Mesendoderm (in vitro differentiated cells): Measurements from ENCODE around the gene ITIH5.

Source experiments
- DNase-seq: peaks from one replicate; pipeline ENCODE4 v3.0.0; 2013
- H2AK5ac ChIP-seq: 2 replicates; pipeline ENCODE4 v1.6.1; 2013; ENCODE audit warnings: low read length, inconsistent platforms
- H2BK120ac ChIP-seq: 2 replicates; pipeline ENCODE4 v1.6.1; 2013; ENCODE audit warnings: low read depth, mild to moderate bottlenecking, low read length, moderate library complexity, mixed read lengths
- H2BK15ac ChIP-seq: replicated peaks from 2 replicates; pipeline ENCODE4 v1.6.1; 2013; ENCODE audit warnings: low read depth, mild to moderate bottlenecking, moderate library complexity
- H2BK5ac ChIP-seq: 2 replicates; pipeline ENCODE4 v1.6.1; 2013; ENCODE audit warnings: low read length, inconsistent platforms
- H3K18ac ChIP-seq: 2 replicates; pipeline ENCODE4 v1.6.1; 2013; ENCODE audit warnings: mild to moderate bottlenecking, low read length, mixed read lengths
- H3K23ac ChIP-seq: one replicate; pipeline ENCODE4 v1.6.1; 2013; ENCODE audit warnings: low read length
- H3K27ac ChIP-seq: 2 replicates; pipeline ENCODE4 v1.5.1; 2013; ENCODE audit warnings: low read depth, mild to moderate bottlenecking, inconsistent platforms, low read length, moderate library complexity
- H3K27me3 ChIP-seq: 2 replicates; pipeline ENCODE4 v1.6.1; 2013; ENCODE audit warnings: low read length, control low read depth, mild to moderate bottlenecking, inconsistent platforms; ENCODE audit not compliant: insufficient read depth, poor library complexity
- H3K36me3 ChIP-seq: 2 replicates; pipeline ENCODE4 v1.6.1; 2013; ENCODE audit warnings: low read length, inconsistent platforms; ENCODE audit not compliant: control insufficient read depth, insufficient read depth
- H3K4ac ChIP-seq: one replicate; pipeline ENCODE4 v1.6.1; 2013; ENCODE audit warnings: low read depth, mild to moderate bottlenecking, low read length, moderate library complexity
- H3K4me1 ChIP-seq: 2 replicates; pipeline ENCODE4 v1.6.1; 2013; ENCODE audit warnings: low read depth, low read length, inconsistent platforms; ENCODE audit not compliant: control insufficient read depth
- H3K4me2 ChIP-seq: 2 replicates; pipeline ENCODE4 v1.6.1; 2013; ENCODE audit warnings: low read length
- H3K4me3 ChIP-seq: 2 replicates; pipeline ENCODE4 v1.5.1; 2013; ENCODE audit warnings: mild to moderate bottlenecking, low read length
- H3K56ac ChIP-seq: one replicate; pipeline ENCODE4 v1.6.1; 2013; ENCODE audit warnings: low read length
- H3K79me1 ChIP-seq: 2 replicates; pipeline ENCODE4 v1.6.1; 2013; ENCODE audit warnings: low read length, inconsistent platforms
- H3K79me2 ChIP-seq: 2 replicates; pipeline ENCODE4 v1.6.1; 2013; ENCODE audit warnings: mild to moderate bottlenecking, low read length; ENCODE audit not compliant: control insufficient read depth, insufficient read depth
- H3K9ac ChIP-seq: 2 replicates; pipeline ENCODE4 v1.6.1; 2013; ENCODE audit warnings: low read length, inconsistent platforms
- H4K5ac ChIP-seq: one replicate; pipeline ENCODE4 v1.6.1; 2013; ENCODE audit warnings: low read length
- H4K8ac ChIP-seq: one replicate; pipeline ENCODE4 v1.6.1; 2013; ENCODE audit warnings: low read depth, mild to moderate bottlenecking, control low read depth, low read length, moderate library complexity
- WGBS: extraction: QIAGEN DNeasy Blood & Tissue Kit; methylation state at CpG from one replicate; pipeline ENCODE4 v1.1.7; 2013; ENCODE audit warnings: low lambda C conversion rate, missing lambda C conversion rate; ENCODE audit not compliant: insufficient coverage; ENCODE audit errors: extremely low coverage; 5-methylcytosine and 5-hydroxymethylcytosine counted together

The ITIH5 gene

DNA sequence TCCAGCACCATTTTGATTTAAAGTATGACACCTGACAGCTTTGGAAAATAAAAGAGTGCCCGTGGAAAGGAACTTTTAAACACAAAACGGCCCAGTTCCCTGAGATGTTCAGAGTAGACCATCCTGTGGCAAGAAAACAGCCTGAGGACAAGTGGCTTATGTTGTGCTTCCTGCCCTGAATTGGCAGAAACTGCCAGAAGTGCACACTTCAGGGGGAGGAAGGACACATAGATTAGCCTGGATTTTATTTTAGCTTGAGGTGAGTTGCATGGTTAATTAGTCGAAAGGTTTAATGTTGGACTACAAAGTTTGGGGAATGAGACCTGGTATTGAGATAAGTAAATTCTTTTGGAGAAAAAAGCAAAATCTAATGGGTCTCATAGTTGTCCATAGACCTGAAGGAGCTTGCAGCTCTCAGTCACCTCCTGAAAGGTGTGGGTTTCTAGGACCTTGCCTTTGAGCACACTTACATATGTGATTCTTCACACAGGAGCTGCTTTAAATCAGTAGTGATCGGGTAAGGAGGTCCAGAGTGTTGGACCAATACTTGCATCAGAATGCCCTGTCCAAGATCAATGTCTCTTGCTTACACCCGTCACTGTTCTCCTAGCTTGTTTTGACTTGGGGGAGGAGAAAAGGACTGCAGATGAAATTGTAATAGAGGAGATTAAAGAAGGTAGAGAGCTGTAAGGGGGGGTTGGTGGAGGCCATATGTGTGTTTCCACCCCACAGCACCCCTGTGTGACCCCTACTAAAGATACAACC, 41.3 kb upstream of the ITIH5 start:
- no peak overlapping the region for H3K27ac ChIP-seq

GRCh38 chr10:7707102-7707501, 40.3 kb upstream of the ITIH5 start:
- Histone ChIP-seq H3K4me2 (no peak overlapping the region), H3K79me1 (no peaks in the 10 kb centered on the region), H2AK5ac (no peak overlapping the region), H3K23ac (no peak overlapping the region), H3K27ac (no peak overlapping the region), H3K4ac (no peak overlapping the region), H2BK15ac (no peak overlapping the region), H3K36me3 (no peaks in the 10 kb centered on the region), H3K79me2 (no peaks in the 10 kb centered on the region), H4K5ac (no peak overlapping the region), H3K27me3 (no peaks in the 10 kb centered on the region), H2BK5ac (no peak overlapping the region), H4K8ac (no peak overlapping the region), H3K4me1 (no peaks in the 10 kb centered on the region), H3K56ac (no peak overlapping the region), H2BK120ac (no peak overlapping the region), H3K9ac (no peak overlapping the region), H3K4me3 (no peak overlapping the region), H3K18ac (no peak overlapping the region)
- DNase-seq = no peak
- no CpG with 5 or more reads among the region's 4 CpGs for WGBS

More for the DNA sequence above, 41.3 kb upstream of the ITIH5 start:
- no peak overlapping the region for H2BK15ac ChIP-seq
- H3K36me3 ChIP-seq = no peaks in the 10 kb centered on the region
- no peak overlapping the region for H4K5ac ChIP-seq
- no peaks in the 10 kb centered on the region for H3K4me1 ChIP-seq
- DNase-seq = no peak
- H3K18ac ChIP-seq = no peak overlapping the region
- H4K8ac ChIP-seq = no peak overlapping the region
- no peaks in the 10 kb centered on the region for H3K27me3 ChIP-seq
- H3K4me3 ChIP-seq = no peak overlapping the region
- no peaks in the 10 kb centered on the region for H3K79me2 ChIP-seq
- no peak overlapping the region for H3K4ac ChIP-seq
- no peak overlapping the region for H3K4me2 ChIP-seq
- H3K23ac ChIP-seq = no peak overlapping the region
- 100% methylated on average over 1 of the region's 5 CpGs for WGBS
- H2BK5ac ChIP-seq = no peak overlapping the region
- H2BK120ac ChIP-seq = no peak overlapping the region
- H2AK5ac ChIP-seq = no peak overlapping the region
- H3K56ac ChIP-seq = no peak overlapping the region
- H3K79me1 ChIP-seq = no peaks in the 10 kb centered on the region
- no peak overlapping the region for H3K9ac ChIP-seq

DNA sequence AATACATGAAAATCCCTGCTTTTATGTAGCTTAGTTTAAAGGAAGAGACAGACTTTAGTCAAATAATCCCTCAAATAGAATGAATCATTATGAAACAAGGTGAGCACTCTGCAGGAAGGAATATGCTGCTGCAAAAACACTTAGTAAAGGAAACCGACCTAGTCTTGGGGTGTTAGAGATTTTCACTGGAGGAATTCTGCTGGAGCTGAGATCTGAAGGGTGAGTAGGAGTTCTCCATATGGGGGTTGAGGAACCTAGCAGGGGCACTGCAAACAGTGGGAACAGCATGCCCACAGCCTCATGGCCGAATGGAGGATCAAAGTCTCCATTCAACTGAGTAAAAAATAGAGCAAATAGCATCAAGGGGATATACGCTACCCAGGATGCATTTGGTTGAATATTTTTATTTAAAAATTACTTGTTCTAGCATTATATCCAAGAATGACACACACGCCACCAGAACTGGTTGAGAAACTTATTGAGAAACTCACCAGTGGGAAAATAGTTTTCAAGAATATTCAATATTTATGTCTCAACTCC, 39.8 kb upstream of the ITIH5 start:
- no peak overlapping the region for H3K9ac ChIP-seq

DNA sequence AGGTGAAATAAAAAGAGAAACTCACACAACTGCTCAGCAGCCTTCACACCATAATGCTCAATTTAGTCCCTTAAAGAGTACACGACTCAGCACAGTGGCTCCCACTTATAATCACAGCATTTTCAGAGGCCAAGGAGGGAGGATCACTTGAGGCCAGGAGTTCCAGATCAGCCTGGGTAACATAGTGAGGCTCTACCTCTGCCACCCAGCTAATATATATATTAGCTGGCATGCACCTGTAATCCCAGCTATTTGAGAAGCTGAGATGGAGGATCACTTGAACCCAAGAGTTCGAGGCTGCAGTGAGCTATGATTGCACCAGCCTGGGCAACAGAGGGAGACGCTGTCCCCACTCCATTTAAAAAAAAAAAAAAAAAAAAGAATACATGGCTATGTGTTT, 38.6 kb upstream of the ITIH5 start:
- H2BK15ac ChIP-seq = no peak overlapping the region
- H3K4me2 ChIP-seq = no peak overlapping the region
- H3K27ac ChIP-seq = no peak overlapping the region
- no CpG with 5 or more reads among the region's 3 CpGs for WGBS
- H3K4ac ChIP-seq = no peak overlapping the region
- H2BK5ac ChIP-seq = no peak overlapping the region
- H3K18ac ChIP-seq = no peak overlapping the region
- no peaks in the 10 kb centered on the region for H3K27me3 ChIP-seq
- no peak overlapping the region for H3K9ac ChIP-seq
- H3K4me1 ChIP-seq = no peaks in the 10 kb centered on the region
- H3K23ac ChIP-seq = no peak overlapping the region
- no peak overlapping the region for H4K5ac ChIP-seq
- no peaks in the 10 kb centered on the region for H3K79me2 ChIP-seq
- no peak for DNase-seq
- H3K79me1 ChIP-seq = no peaks in the 10 kb centered on the region
- no peak overlapping the region for H3K56ac ChIP-seq
- H4K8ac ChIP-seq = no peak overlapping the region
- H3K4me3 ChIP-seq = no peak overlapping the region
- H2AK5ac ChIP-seq = no peak overlapping the region
- H2BK120ac ChIP-seq = no peak overlapping the region
- no peaks in the 10 kb centered on the region for H3K36me3 ChIP-seq

More for the DNA sequence above, 39.8 kb upstream of the ITIH5 start:
- H3K4me1 ChIP-seq = no peaks in the 10 kb centered on the region
- no peak overlapping the region for H4K5ac ChIP-seq
- no peak overlapping the region for H3K4me2 ChIP-seq
- no peaks in the 10 kb centered on the region for H3K79me1 ChIP-seq
- no CpG with 5 or more reads among the region's 4 CpGs for WGBS
- H3K56ac ChIP-seq = no peak overlapping the region
- H3K23ac ChIP-seq = no peak overlapping the region
- no peak overlapping the region for H2AK5ac ChIP-seq
- H4K8ac ChIP-seq = no peak overlapping the region
- no peaks in the 10 kb centered on the region for H3K79me2 ChIP-seq
- no peak overlapping the region for H3K4me3 ChIP-seq
- no peak overlapping the region for H3K4ac ChIP-seq
- H2BK5ac ChIP-seq = no peak overlapping the region
- H2BK120ac ChIP-seq = no peak overlapping the region
- H3K18ac ChIP-seq = no peak overlapping the region
- DNase-seq = no peak
- H2BK15ac ChIP-seq = no peak overlapping the region
- H3K27me3 ChIP-seq = no peaks in the 10 kb centered on the region
- H3K36me3 ChIP-seq = no peaks in the 10 kb centered on the region
- H3K27ac ChIP-seq = no peak overlapping the region

DNA sequence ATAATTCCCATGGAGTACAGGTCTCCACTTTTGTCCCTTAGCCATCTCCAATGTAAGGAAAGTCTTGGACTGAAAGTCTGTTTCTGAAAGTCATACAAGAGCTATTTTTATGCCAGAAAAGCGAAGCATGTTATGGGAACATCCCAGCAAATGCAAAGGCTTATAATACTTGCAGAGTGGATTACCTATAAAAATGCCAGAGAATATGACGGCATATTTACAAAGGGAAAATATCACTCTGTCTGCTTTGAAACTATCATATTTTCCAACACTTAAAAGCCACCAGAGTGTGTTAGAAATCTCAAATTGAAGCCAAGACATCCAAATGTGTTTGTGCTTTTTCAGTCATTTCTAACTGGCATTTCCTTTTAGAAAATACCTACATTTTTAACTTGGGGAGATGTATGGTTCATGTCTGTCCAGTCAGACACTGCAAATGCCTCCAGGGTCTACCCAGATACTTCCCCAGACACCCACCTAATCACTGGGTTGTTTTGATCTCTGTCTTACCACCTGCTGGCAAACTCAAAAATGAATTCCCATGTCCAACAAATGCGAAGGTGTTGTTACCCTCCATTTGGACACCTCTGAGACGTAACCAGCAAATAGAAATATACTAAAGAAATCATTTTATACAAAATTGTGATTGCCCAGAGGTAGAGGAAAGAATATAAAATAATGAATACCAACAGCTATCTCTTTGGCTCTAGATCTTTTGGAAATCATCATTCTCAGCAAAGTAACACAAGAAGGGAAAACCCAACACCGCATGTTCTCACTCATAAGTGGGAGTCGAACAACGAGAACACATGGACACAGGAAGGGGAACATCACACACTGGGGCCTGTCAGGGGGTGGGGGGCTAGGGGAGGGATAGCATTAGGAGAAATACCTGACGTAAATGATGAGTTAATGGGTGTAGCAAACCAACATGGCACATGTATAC, 37.6 kb upstream of the ITIH5 start:
- H3K4me1 ChIP-seq = no peaks in the 10 kb centered on the region
- H2BK5ac ChIP-seq = no peak overlapping the region
- no peak overlapping the region for H2BK120ac ChIP-seq
- H4K5ac ChIP-seq = no peak overlapping the region
- no peak overlapping the region for H4K8ac ChIP-seq
- H3K9ac ChIP-seq = no peak overlapping the region
- H3K4me3 ChIP-seq = no peak overlapping the region
- no peaks in the 10 kb centered on the region for H3K79me2 ChIP-seq
- H3K4me2 ChIP-seq = no peak overlapping the region
- no peak overlapping the region for H3K56ac ChIP-seq
- no peak overlapping the region for H3K4ac ChIP-seq
- WGBS = no CpG with 5 or more reads among the region's 8 CpGs
- no peaks in the 10 kb centered on the region for H3K27me3 ChIP-seq
- no peaks in the 10 kb centered on the region for H3K79me1 ChIP-seq
- H3K27ac ChIP-seq = no peak overlapping the region
- no peak overlapping the region for H2AK5ac ChIP-seq
- H2BK15ac ChIP-seq = no peak overlapping the region
- no peaks in the 10 kb centered on the region for H3K36me3 ChIP-seq
- no peak overlapping the region for H3K18ac ChIP-seq
- H3K23ac ChIP-seq = no peak overlapping the region
- no peak for DNase-seq
